C4-2B (cell line): Measurements from ENCODE around the gene HERC2.
"Not testable (repeated sequence)": the region's sequence is repeated elsewhere in the genome, so short reads cannot be mapped to it uniquely, and the experiment has no call there.

ENCODE experiments used
- CTCF ChIP-seq: fragments of 450-650 bp; conservative IDR thresholded peaks from 2 replicates; pipeline ENCODE4 v1.5.1; 2017; ENCODE audit warnings: mild to moderate bottlenecking
- ZFX ChIP-seq: fragments of 450-650 bp; IDR thresholded peaks from 2 replicates; pipeline ENCODE4 v1.6.1; 2017

DNA sequence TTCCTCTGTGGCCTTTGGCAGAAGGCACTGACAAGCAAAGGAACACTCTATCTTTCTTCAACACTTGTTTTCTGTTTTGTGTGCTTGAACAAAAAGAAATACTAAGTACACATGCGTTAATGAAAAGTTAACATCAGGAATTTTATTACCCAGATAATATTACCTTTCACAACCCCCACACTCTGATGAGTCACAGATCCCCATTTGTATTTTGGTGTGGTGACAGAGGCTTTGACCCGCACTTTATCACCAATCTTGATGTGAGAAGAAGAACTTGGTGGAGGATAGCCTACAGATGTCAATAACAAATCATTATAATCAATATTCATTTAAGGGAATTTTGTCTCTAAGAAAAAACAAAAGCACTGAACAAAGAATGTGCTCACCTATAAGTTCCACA, 123.8 kb downstream of the HERC2 start:
- TF ChIP-seq CTCF, ZFX: not testable (repeated sequence)
